OCI-LY1 (cell line): Measurements from ENCODE around the gene CLDN15.

ENCODE experiments used
- H2AFZ ChIP-seq: fragments of 200-600 bp; sonication (generic), shearing (Covaris generic); 2 replicates; pipeline ENCODE4 v1.6.0; 2014; ENCODE audit warnings: antibody characterized with exemption, mild to moderate bottlenecking, low read length
- H3F3A ChIP-seq: fragments of 200-600 bp; sonication (generic), shearing (Covaris generic); 2 replicates; pipeline ENCODE4 v1.6.0; 2014; ENCODE audit warnings: mild to moderate bottlenecking, antibody characterized with exemption, low read length, moderate library complexity; ENCODE audit not compliant: insufficient read depth
- H3K27ac ChIP-seq: fragments of 200-600 bp; sonication (generic); 2 replicates; pipeline ENCODE4 v1.5.1; 2014; ENCODE audit warnings: low read length, mixed run types, mild to moderate bottlenecking, low read depth; ENCODE audit not compliant: poor library complexity, severe bottlenecking
- H3K27me3 ChIP-seq: fragments of 200-600 bp; sonication (generic); 2 replicates; pipeline ENCODE4 v1.6.0; 2014; ENCODE audit warnings: antibody characterized with exemption, mild to moderate bottlenecking, low read length, moderate library complexity; ENCODE audit not compliant: insufficient read depth
- H3K36me3 ChIP-seq: fragments of 200-600 bp; sonication (generic); 2 replicates; pipeline ENCODE4 v1.6.1; 2014; ENCODE audit warnings: mild to moderate bottlenecking, antibody characterized with exemption, low read length, moderate library complexity, mixed read lengths; ENCODE audit not compliant: insufficient read depth
- H3K4me1 ChIP-seq: fragments of 200-600 bp; sonication (generic); 2 replicates; pipeline ENCODE4 v1.5.1; 2014; ENCODE audit warnings: mild to moderate bottlenecking, low read length, moderate library complexity; ENCODE audit not compliant: insufficient read depth, severe bottlenecking
- H3K4me2 ChIP-seq: fragments of 200-600 bp; sonication (generic), shearing (Covaris generic); 2 replicates; pipeline ENCODE4 v1.6.1; 2014; ENCODE audit warnings: low read length
- H3K4me3 ChIP-seq: fragments of 200-600 bp; sonication (generic); 2 replicates; pipeline ENCODE4 v1.5.1; 2014; ENCODE audit warnings: low read length, low read depth, mild to moderate bottlenecking, mixed read lengths; ENCODE audit not compliant: poor library complexity, severe bottlenecking
- H3K79me2 ChIP-seq: fragments of 200-600 bp; shearing (Covaris generic); 2 replicates; pipeline ENCODE4 v1.6.1; 2016; ENCODE audit warnings: mixed run types, low read length, mixed read lengths; ENCODE audit not compliant: insufficient read depth
- H3K9ac ChIP-seq: fragments of 200-600 bp; sonication (generic), shearing (Covaris generic); 2 replicates; pipeline ENCODE4 v1.6.1; 2014; ENCODE audit warnings: mild to moderate bottlenecking, low read length, mixed read lengths
- H3K9me2 ChIP-seq: fragments of 200-600 bp; sonication (generic), shearing (Covaris generic); 2 replicates; pipeline ENCODE4 v1.6.1; 2014; ENCODE audit warnings: low read depth, mild to moderate bottlenecking, low read length, mixed read lengths
- H3K9me3 ChIP-seq: fragments of 200-600 bp; shearing (Covaris generic); 2 replicates; pipeline ENCODE4 v1.6.1; 2014; ENCODE audit warnings: low read length, mixed read lengths
- H4K20me1 ChIP-seq: fragments of 200-600 bp; sonication (generic), shearing (Covaris generic); 2 replicates; pipeline ENCODE4 v1.6.0; 2016; ENCODE audit warnings: mild to moderate bottlenecking, low read length; ENCODE audit not compliant: insufficient read depth
- CTCF ChIP-seq: fragments of 200-600 bp; sonication (generic), shearing (Covaris generic); IDR thresholded peaks from 2 replicates; pipeline ENCODE4 v1.5.1; 2017; ENCODE audit warnings: mild to moderate bottlenecking, antibody characterized with exemption, low read length, moderate library complexity, mixed read lengths
- EZH2 ChIP-seq: fragments of 200-600 bp; sonication (generic), shearing (Covaris generic); IDR thresholded peaks from 2 replicates; pipeline ENCODE4 v1.8.0; 2017; ENCODE audit warnings: borderline replicate concordance, mixed run types, mild to moderate bottlenecking, antibody characterized with exemption, low read length, moderate library complexity, mixed read lengths

CLDN15 gene

GRCh38 chr7:101243646-101244374 is 6.2 kb upstream of the CLDN15 start:
- H4K20me1 ChIP-seq: no peaks in the 10 kb centered on the region
- H3K9me2 ChIP-seq: no peaks in the 10 kb centered on the region
- no peaks in the 10 kb centered on the region for H3F3A ChIP-seq
- no peaks in the 10 kb centered on the region for H3K9me3 ChIP-seq
- TF ChIP-seq EZH2 (no peak), CTCF (no peak)
- H3K27me3 ChIP-seq: no peaks in the 10 kb centered on the region
- peaks cover 25% of the 10 kb centered on the region for H3K4me1 ChIP-seq
- no peak overlapping the region for H2AFZ ChIP-seq
- H3K4me2 ChIP-seq: peak overlapping the region; percentile 86
- H3K79me2 ChIP-seq: peaks cover 8% of the 10 kb centered on the region; the same call in 1 of the 2 replicates
- H3K9ac ChIP-seq: peak overlapping the region; percentile 95
- H3K4me3 ChIP-seq: peak overlapping the region; percentile 86
- peaks cover 47% of the 10 kb centered on the region for H3K36me3 ChIP-seq
- H3K27ac ChIP-seq: peak overlapping the region; percentile 8

- Histone ChIP-seq H3K36me3 (peaks cover 62% of the 10 kb centered on the region), H3K9me2 (no peaks in the 10 kb centered on the region), H4K20me1 (no peaks in the 10 kb centered on the region), H2AFZ (no peak overlapping the region), H3K4me1 (peaks cover 25% of the 10 kb centered on the region), H3K4me3 (no peak overlapping the region), H3K27ac (no peak overlapping the region), H3K4me2 (no peak overlapping the region), H3F3A (no peaks in the 10 kb centered on the region), H3K79me2 (peaks cover 8% of the 10 kb centered on the region; the same call in 1 of the 2 replicates), H3K27me3 (no peaks in the 10 kb centered on the region), H3K9ac (no peak overlapping the region), H3K9me3 (no peaks in the 10 kb centered on the region)
- no peak for TF ChIP-seq EZH2
- TF ChIP-seq CTCF: no peak
These were observed 4.1 kb upstream of the CLDN15 start for GRCh38 chr7:101241443-101242349.

- no peak overlapping the region for H3K4me3 ChIP-seq
- peaks cover 8% of the 10 kb centered on the region; the same call in 1 of the 2 replicates for H3K79me2 ChIP-seq
- no peaks in the 10 kb centered on the region for H3K9me3 ChIP-seq
- no peak overlapping the region for H3K27ac ChIP-seq
- TF ChIP-seq EZH2: no peak
- TF ChIP-seq CTCF: no peak
- no peaks in the 10 kb centered on the region for H4K20me1 ChIP-seq
- H2AFZ ChIP-seq: no peak overlapping the region
- peaks cover 24% of the 10 kb centered on the region for H3K4me1 ChIP-seq
- H3K9ac ChIP-seq: no peak overlapping the region
- H3K27me3 ChIP-seq: no peaks in the 10 kb centered on the region
- H3K36me3 ChIP-seq: peaks cover 60% of the 10 kb centered on the region
- H3F3A ChIP-seq: no peaks in the 10 kb centered on the region
- H3K4me2 ChIP-seq: no peak overlapping the region
- H3K9me2 ChIP-seq: no peaks in the 10 kb centered on the region
These were observed 3.4 kb upstream of the CLDN15 start for GRCh38 chr7:101241015-101241363.
